ENCODE results near the gene CAMKMT. TPM values are rescaled to one million over a fixed set of nuclear protein-coding genes. Genes with fewer than 3 reads are reported as not detected.

CAMKMT gene
- total RNA-seq, 2 experiments from 2014 or later, result 11.9 to 13.9 TPM

DNA sequence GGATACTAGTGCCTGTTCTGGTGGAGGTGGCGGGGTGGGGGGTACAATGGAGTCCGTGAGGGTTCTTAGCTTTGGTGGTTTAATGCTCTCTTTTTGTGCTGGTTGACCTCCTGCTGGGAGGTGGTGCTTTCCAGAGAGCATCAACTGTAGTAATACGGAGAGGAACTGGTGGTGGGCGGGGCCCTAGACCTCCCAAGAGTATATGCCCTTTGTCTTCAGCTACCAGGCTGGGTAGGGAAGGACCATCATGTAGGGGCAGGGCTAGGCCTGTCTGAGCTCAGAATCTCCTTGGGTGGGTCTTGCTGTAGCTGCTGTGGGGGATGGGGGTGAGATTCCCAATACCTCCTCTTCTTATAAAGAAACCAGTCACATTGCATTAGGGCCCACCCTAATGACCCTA is 27.1 kb downstream of the CAMKMT start:
- Histone ChIP-seq H3K27ac (ENCODE audit: low read depth in 1 of 2, low read length in 2 of 2) (no peak overlapping the region), H3K4me3 (ENCODE audit: low read length) (no peak overlapping the region), H3K4me1 (ENCODE audit: insufficient read depth, low read length) (no peaks in the 10 kb centered on the region), H3K9me3 (ENCODE audit: control insufficient read depth in 1 of 2, insufficient read depth in 1 of 2, low read length in 2 of 2) (no peaks in the 10 kb centered on the region), H3K27me3 (ENCODE audit: control insufficient read depth in 1 of 2, insufficient read depth in 2 of 2, low read length in 2 of 2) (no peaks in the 10 kb centered on the region), H3K36me3 (ENCODE audit: insufficient read depth, low read length) (no peaks in the 10 kb centered on the region)
- ATAC-seq (ENCODE audit: poor library complexity) (no peak), DNase-seq (no peak)
- intact Hi-C loops (cut with DNase I, micrococcal nuclease), result no loop called here
- H3K4me3 Mint-ChIP-seq, result no peak overlapping the region
- peaks cover 7% of the 10 kb centered on the region for H3K9me3 Mint-ChIP-seq
- peaks cover 30% of the 10 kb centered on the region for H3K4me1 Mint-ChIP-seq (ENCODE audit: low read depth)
- H3K27me3 Mint-ChIP-seq, result no peaks in the 10 kb centered on the region
- ChIA-PET CTCF (interaction anchor here (1.3 to 1.4 kb wide), 2 partner anchors 14 to 22 kb away, joined by 4 to 5 read pairs; no protein-coding TSS in a partner anchor), POLR2A (no interaction called here)
- TF ChIP-seq, protein P1, sequence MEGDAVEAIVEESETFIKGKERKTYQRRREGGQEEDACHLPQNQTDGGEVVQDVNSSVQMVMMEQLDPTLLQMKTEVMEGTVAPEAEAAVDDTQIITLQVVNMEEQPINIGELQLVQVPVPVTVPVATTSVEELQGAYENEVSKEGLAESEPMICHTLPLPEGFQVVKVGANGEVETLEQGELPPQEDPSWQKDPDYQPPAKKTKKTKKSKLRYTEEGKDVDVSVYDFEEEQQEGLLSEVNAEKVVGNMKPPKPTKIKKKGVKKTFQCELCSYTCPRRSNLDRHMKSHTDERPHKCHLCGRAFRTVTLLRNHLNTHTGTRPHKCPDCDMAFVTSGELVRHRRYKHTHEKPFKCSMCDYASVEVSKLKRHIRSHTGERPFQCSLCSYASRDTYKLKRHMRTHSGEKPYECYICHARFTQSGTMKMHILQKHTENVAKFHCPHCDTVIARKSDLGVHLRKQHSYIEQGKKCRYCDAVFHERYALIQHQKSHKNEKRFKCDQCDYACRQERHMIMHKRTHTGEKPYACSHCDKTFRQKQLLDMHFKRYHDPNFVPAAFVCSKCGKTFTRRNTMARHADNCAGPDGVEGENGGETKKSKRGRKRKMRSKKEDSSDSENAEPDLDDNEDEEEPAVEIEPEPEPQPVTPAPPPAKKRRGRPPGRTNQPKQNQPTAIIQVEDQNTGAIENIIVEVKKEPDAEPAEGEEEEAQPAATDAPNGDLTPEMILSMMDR (IDR thresholded peaks at IDR 0.05), result no peak
- H3K27ac Mint-ChIP-seq, result no peak overlapping the region
- peaks cover 37% of the 10 kb centered on the region for H3K36me3 Mint-ChIP-seq (ENCODE audit: low read depth)

GRCh38 chr2:44389895-44390294 is 28.1 kb downstream of the CAMKMT start:
- intact Hi-C loops (cut with DNase I, micrococcal nuclease), result loop anchor here in 1 of 2 experiments (5.0 kb wide), 1 partner anchor 567 kb away; no protein-coding TSS in a partner anchor
- Histone ChIP-seq H3K27me3 (ENCODE audit: control insufficient read depth in 1 of 2, insufficient read depth in 2 of 2, low read length in 2 of 2) (no peaks in the 10 kb centered on the region), H3K9me3 (ENCODE audit: control insufficient read depth in 1 of 2, insufficient read depth in 1 of 2, low read length in 2 of 2) (no peaks in the 10 kb centered on the region), H3K4me1 (ENCODE audit: insufficient read depth, low read length) (no peaks in the 10 kb centered on the region), H3K36me3 (ENCODE audit: insufficient read depth, low read length) (no peaks in the 10 kb centered on the region), H3K4me3 (ENCODE audit: low read length) (no peak overlapping the region), H3K27ac (ENCODE audit: low read depth in 1 of 2, low read length in 2 of 2) (no peak overlapping the region)
- peaks cover 26% of the 10 kb centered on the region for H3K4me1 Mint-ChIP-seq (ENCODE audit: low read depth)
- no peak for ATAC-seq (ENCODE audit: poor library complexity)
- H3K36me3 Mint-ChIP-seq (ENCODE audit: low read depth), result peaks cover 27% of the 10 kb centered on the region
- TF ChIP-seq, protein P1 (IDR thresholded peaks at IDR 0.05), result peak; percentile 41
- ChIA-PET CTCF (interaction anchor here (1.0 to 1.4 kb wide), 3 partner anchors 13 to 29 kb away, joined by 3 to 5 read pairs (median 4); no protein-coding TSS in a partner anchor), POLR2A (interaction anchor here (4.8 kb wide), 1 partner anchor 28 kb away, joined by 18 read pairs; the partner anchor contains the start of genes CAMKMT and PREPL)
- DNase-seq, result peak in 1 of 14 experiments; percentile 4
- no peaks in the 10 kb centered on the region for H3K27me3 Mint-ChIP-seq
- no peak overlapping the region for H3K4me3 Mint-ChIP-seq
- no peak overlapping the region for H3K27ac Mint-ChIP-seq
- peaks cover 7% of the 10 kb centered on the region for H3K9me3 Mint-ChIP-seq

DNA sequence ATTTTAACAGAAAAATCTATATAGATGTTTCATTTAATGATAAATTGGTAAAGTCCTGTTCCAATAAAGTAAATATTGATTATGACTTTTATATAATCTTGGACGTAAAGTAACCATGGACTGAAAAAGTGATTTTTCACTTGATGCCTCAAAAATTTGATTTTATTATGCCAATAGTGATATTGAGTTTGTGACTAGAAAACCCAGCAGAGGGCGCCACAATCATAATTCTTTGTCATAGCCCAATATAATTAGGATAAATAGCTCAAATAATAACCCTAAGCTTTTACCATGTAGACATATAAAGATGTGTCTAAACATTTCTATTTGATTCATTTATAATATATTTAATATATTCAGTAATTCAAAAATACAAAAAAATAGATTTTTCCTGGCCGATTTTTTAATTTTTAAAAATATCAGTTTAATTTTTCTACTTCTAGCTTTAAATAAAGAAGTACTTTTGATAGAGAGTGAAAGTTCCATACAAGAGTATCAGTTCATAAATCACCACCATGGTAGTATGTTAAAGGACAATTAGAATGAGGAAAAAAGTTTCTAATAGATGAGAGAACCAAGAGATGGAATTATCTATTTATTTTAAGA is 30.7 kb downstream of the CAMKMT start:
- H3K27me3 ChIP-seq (ENCODE audit: control insufficient read depth in 1 of 2, insufficient read depth in 2 of 2, low read length in 2 of 2), result no peaks in the 10 kb centered on the region
- no peaks in the 10 kb centered on the region for H3K36me3 ChIP-seq (ENCODE audit: insufficient read depth, low read length)
- intact Hi-C loops (cut with DNase I, micrococcal nuclease), result loop anchor here (2.0 to 5.0 kb wide), 2 partner anchors 562 to 565 kb away; no protein-coding TSS in a partner anchor
- H3K9me3 ChIP-seq (ENCODE audit: control insufficient read depth in 1 of 2, insufficient read depth in 1 of 2, low read length in 2 of 2), result no peaks in the 10 kb centered on the region
- ChIA-PET POLR2A (interaction anchor here (0.6 to 4.8 kb wide), 2 partner anchors 20 to 30 kb away, joined by 3 to 18 read pairs; partner anchors contain the start of genes CAMKMT and PREPL), CTCF (interaction anchor here (0.5 to 1.6 kb wide), 6 partner anchors 11 to 563 kb away, joined by 3 to 8 read pairs (median 3); partner anchors contain the start of genes CAMKMT and PREPL)
- peak; percentile 13 to 69 (median 38) for DNase-seq
- H3K27me3 Mint-ChIP-seq, result no peaks in the 10 kb centered on the region
- H3K4me3 Mint-ChIP-seq, result no peak overlapping the region
- TF ChIP-seq, protein P1 (IDR thresholded peaks at IDR 0.05), result peak; percentile 83
- H3K27ac Mint-ChIP-seq, result no peak overlapping the region
- ATAC-seq (ENCODE audit: poor library complexity), result no peak
- H3K4me1 ChIP-seq (ENCODE audit: insufficient read depth, low read length), result no peaks in the 10 kb centered on the region
- peaks cover 9% of the 10 kb centered on the region for H3K36me3 Mint-ChIP-seq (ENCODE audit: low read depth)
- peaks cover 9% of the 10 kb centered on the region for H3K4me1 Mint-ChIP-seq (ENCODE audit: low read depth)
- no peaks in the 10 kb centered on the region for H3K9me3 Mint-ChIP-seq
- no peak overlapping the region for H3K4me3 ChIP-seq (ENCODE audit: low read length)
- H3K27ac ChIP-seq (ENCODE audit: low read depth in 1 of 2, low read length in 2 of 2), result no peak overlapping the region
